WERI-Rb-1 (cell line): ENCODE data around the gene RIPK3.

Experiments used
- DNase-seq: peaks from one replicate; pipeline ENCODE4 v3.0.0-alpha.2; 2020
- H3K27ac ChIP-seq: fragments of 250-450 bp; sonication (Bioruptor Pico); 2 replicates; pipeline ENCODE4 v1.5.1; 2020; ENCODE audit warnings: mild to moderate bottlenecking, moderate library complexity
- H3K27me3 ChIP-seq: fragments of 250-450 bp; sonication (Bioruptor Pico); 2 replicates; pipeline ENCODE4 v1.5.1; 2021; ENCODE audit warnings: mild to moderate bottlenecking, low read depth, moderate library complexity; ENCODE audit not compliant: insufficient read depth, severe bottlenecking
- H3K36me3 ChIP-seq: fragments of 250-450 bp; sonication (Bioruptor Pico); 2 replicates; pipeline ENCODE4 v1.5.1; 2020; ENCODE audit warnings: mild to moderate bottlenecking, moderate library complexity
- H3K4me3 ChIP-seq: 2 replicates; pipeline ENCODE4 v1.5.1; 2011; ENCODE audit warnings: low read depth, mild to moderate bottlenecking, control low read depth, low read length
- H3K9me3 ChIP-seq: fragments of 250-450 bp; sonication (Bioruptor Pico); 2 replicates; pipeline ENCODE4 v1.5.1; 2021; ENCODE audit warnings: mild to moderate bottlenecking, moderate library complexity; ENCODE audit not compliant: severe bottlenecking
- TF ChIP-seq, protein P1 (sequence below): IDR thresholded peaks from 2 replicates; pipeline ENCODE4 v1.5.1; 2011; ENCODE audit warnings: low read depth, mild to moderate bottlenecking, control low read depth, inconsistent platforms, low read length

The RIPK3 gene

DNA sequence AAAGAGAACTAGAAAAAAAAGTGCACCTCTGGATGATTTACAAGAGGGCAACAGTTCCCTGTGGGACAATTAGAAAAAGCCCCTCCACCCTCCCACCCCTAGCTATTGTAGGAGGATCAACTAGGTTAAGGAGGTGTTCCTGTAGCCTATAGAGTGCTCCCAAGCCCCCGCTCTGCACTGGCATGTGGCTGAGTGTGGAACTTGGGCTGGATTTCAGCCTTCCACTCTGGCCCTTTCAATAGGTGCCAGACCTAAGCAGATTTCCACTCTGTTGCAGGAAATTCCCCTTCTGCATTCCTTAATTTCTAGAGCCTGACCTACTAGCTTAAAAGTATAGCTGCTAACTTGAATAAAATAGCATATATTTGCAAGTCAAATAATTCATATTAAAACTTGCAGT, 31.0 kb upstream of the RIPK3 start:
- Histone ChIP-seq H3K4me3 (no peak overlapping the region), H3K9me3 (no peaks in the 10 kb centered on the region), H3K36me3 (peaks cover 6% of the 10 kb centered on the region), H3K27me3 (no peaks in the 10 kb centered on the region), H3K27ac (no peak overlapping the region)
- DNase-seq = no peak
- TF ChIP-seq, protein P1, sequence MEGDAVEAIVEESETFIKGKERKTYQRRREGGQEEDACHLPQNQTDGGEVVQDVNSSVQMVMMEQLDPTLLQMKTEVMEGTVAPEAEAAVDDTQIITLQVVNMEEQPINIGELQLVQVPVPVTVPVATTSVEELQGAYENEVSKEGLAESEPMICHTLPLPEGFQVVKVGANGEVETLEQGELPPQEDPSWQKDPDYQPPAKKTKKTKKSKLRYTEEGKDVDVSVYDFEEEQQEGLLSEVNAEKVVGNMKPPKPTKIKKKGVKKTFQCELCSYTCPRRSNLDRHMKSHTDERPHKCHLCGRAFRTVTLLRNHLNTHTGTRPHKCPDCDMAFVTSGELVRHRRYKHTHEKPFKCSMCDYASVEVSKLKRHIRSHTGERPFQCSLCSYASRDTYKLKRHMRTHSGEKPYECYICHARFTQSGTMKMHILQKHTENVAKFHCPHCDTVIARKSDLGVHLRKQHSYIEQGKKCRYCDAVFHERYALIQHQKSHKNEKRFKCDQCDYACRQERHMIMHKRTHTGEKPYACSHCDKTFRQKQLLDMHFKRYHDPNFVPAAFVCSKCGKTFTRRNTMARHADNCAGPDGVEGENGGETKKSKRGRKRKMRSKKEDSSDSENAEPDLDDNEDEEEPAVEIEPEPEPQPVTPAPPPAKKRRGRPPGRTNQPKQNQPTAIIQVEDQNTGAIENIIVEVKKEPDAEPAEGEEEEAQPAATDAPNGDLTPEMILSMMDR = no peak

GRCh38 chr14:24369907-24370687, 30.3 kb upstream of the RIPK3 start:
- peaks cover 6% of the 10 kb centered on the region for H3K36me3 ChIP-seq
- H3K4me3 ChIP-seq = no peak overlapping the region
- H3K27ac ChIP-seq = peak overlapping the region; percentile 94
- no peaks in the 10 kb centered on the region for H3K9me3 ChIP-seq
- H3K27me3 ChIP-seq = no peaks in the 10 kb centered on the region
- no peak for DNase-seq
- TF ChIP-seq, protein P1 = no peak

GRCh38 chr14:24369463-24369862, 29.7 kb upstream of the RIPK3 start:
- no peak overlapping the region for H3K4me3 ChIP-seq
- peaks cover 6% of the 10 kb centered on the region for H3K36me3 ChIP-seq
- H3K9me3 ChIP-seq = no peaks in the 10 kb centered on the region
- no peaks in the 10 kb centered on the region for H3K27me3 ChIP-seq
- peak overlapping the region; percentile 94 for H3K27ac ChIP-seq
- no peak for DNase-seq
- TF ChIP-seq, protein P1 = no peak

DNA sequence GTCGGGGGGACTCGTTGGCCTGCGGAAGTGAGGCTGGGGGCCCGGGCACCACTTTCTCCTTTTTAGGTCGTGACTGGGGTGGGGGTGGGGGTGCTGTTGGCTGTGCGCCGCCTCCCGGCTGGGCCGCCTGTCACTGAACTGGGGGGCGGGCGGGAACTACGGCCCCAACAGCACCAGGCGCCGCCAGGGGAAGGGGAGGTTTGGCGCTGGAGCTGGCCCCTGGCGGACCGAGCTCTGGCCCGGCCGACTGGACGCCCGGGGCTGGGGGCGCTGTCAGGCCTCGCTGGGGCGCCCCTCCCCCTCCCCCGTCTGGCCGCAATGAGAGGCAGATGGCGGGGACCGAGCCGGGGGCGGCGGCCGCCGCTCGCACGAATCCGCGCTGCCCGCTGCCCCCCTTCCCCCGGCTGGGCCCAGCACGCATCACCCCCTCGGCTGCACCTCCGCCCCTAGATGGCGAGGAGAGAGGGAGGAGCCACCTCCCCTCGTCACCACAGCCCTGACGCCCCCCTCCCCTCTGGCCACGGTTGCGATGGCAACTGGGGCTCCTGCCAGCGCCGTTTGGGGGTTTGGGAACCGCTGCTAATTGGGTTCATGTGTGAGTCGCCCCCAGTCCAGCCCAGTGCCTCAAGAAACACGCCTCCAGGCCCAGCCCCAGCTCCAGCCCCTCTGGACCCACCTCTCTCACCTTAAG, 28.9 kb upstream of the RIPK3 start:
- DNase-seq = peak; percentile 92
- peak overlapping the region; percentile 80 for H3K4me3 ChIP-seq

DNA sequence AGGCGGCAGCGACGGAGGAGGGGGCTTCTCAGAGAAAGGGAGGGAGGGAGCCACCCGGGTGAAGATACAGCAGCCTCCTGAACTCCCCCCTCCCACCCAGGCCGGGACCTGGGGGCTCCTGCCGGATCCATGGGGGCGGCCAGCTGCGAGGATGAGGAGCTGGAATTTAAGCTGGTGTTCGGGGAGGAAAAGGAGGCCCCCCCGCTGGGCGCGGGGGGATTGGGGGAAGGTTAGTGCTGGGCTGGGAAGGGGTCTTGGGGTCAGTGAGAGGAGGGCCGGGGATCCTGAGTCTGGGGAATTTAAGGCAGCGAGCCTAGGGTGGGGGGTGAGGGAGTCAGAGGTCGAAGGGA, 28.4 kb upstream of the RIPK3 start:
- H3K36me3 ChIP-seq = peaks cover 2% of the 10 kb centered on the region
- H3K27me3 ChIP-seq = no peaks in the 10 kb centered on the region
- H3K9me3 ChIP-seq = no peaks in the 10 kb centered on the region
- TF ChIP-seq, protein P1 = no peak
- H3K4me3 ChIP-seq = peak overlapping the region; percentile 80
- DNase-seq = no peak
- H3K27ac ChIP-seq = peak overlapping the region; percentile 94

More for the DNA sequence above, 28.9 kb upstream of the RIPK3 start:
- TF ChIP-seq, protein P1 = 0 out of 2 replicates have a peak, but pooled peaks have one; percentile 14
- H3K36me3 ChIP-seq = peaks cover 6% of the 10 kb centered on the region
- H3K27me3 ChIP-seq = no peaks in the 10 kb centered on the region
- no peaks in the 10 kb centered on the region for H3K9me3 ChIP-seq
- H3K27ac ChIP-seq = peak overlapping the region; percentile 94
